Stimulated activated naive CD8-positive, alpha-beta T cell treated with anti-CD3 and anti-CD28 coated beads, Interleukin-15, Interleukin-2, amounts not matched to agents 100 U/mL and 50 U/mL, for 24 hours (primary cell): ENCODE measurements around the gene CEACAM21.

Experiments
- ATAC-seq: fragments of 150-1000 bp; cut with Tn5 transposase; one replicate; pipeline ENCODE4 v1.10.0; 2021
- DNase-seq: peaks from one replicate; pipeline ENCODE4 v3.0.0; 2021

Gene CEACAM21

DNA sequence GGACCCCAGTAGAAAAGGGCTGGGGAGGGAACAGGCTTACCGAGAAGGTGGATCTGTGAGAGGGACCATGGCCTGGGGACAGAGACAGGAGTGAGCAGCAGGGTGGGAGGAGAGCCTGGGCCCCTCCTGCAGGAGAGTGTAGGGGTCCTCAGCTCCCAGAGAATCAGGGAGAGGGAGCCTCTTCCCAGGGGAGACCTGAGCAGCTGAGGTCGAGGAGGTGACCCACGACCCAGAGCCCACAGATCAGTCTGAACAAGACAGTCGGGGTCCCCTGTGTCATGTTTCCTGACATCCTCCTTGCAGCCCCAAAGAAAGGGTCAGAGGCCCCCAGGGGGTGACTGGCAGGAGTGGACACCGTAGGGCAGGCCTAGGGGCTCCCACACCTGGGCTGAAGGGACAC is 44.2 kb downstream of the CEACAM21 start:
- ATAC-seq, result no peak
- DNase-seq, result no peak

- no peak for ATAC-seq
- DNase-seq, result no peak
Observed at GRCh38 chr19:41621226-41621625, 45.3 kb downstream of the CEACAM21 start.

- no peak for ATAC-seq
- no peak for DNase-seq
Observed at GRCh38 chr19:41621654-41622053, 45.7 kb downstream of the CEACAM21 start.

DNA sequence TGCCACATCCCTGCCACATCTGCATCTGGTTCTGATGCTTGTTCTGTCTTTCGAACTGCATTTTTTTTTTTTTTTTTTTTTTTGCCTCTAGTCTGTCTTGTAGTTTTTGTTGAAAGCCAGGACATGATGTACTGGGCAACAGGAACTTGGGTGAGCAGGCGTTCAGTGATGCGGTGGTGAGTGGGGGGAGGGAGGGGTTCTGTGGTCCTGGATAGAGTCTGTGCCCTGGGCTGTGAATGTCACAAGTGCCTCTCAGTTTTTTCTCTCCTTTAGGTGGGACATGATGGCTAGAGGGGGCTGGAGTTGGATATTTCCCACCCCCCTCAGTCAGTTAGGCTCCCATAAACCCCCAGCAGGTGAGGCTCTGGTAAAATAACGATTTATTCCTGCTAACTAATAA is 47.4 kb downstream of the CEACAM21 start:
- no peak for ATAC-seq
- DNase-seq, result no peak

DNA sequence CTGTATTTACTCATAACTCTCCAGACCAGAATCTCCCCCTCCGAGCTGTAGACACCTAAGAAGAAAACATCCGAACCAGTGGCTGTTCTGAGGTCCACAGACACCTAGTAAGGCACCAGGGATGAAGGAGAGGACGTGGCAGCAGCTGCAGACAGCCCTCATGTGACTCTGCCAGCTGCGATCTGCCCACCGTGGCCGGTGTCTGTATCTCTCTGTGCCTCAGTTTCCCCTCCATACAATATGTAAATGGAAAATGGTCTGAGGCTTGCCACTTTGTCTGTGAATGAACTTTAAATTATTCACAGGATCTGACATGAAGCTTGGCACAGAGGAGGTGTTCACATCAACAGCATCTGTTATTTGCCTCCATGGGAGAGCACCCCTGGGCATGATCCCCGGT is 48.5 kb downstream of the CEACAM21 start:
- no peak for ATAC-seq
- DNase-seq, result no peak

DNA sequence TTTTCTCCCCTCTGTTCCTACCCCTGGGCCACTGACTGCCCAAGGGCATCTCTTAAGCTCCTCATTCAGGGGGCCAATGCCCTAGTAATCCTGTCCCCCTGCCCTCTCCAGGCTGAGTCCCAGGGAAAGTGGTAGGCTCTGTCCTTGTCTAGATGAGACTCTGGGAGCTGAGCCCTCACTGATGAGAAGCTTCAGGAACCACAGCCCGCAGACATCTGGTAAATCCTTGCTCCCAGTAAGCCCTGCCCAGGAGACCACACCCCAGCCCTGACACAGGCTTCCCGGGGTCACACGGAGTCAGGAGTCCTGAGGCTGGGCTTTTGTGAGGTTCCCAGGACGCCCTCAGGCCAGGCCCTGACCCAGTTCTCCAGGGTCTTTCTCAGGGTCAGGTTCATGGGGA is 49.0 kb downstream of the CEACAM21 start:
- ATAC-seq, result no peak
- DNase-seq, result no peak

GRCh38 chr19:41626278-41626677 is 50.3 kb downstream of the CEACAM21 start:
- DNase-seq (no peak), ATAC-seq (no peak)

DNA sequence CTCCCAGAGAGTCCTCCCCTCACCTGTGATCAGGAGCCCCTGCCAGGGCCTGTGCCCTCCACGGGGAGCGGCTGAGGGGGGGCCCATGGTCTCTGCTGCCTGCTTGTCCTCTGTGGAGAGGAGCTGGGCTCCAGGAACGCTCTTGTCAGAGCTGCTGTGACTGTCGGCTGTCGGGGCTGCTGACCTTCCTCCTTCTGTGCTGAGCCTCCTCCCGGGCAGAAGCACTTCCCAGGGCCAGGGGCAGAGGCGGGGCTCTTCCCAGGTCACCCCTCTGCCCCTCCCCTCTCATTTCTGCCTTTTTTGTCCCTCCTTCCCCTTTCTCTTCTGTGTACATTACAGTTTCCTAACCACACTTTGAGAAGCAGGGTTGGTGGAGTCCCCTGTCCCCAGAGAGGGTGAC is 50.9 kb downstream of the CEACAM21 start, which contains the start of gene CEACAM4:
CEACAM4 (minus strand) TSS at position 198 of the 400 bp plus-strand sequence; CDS start at position 87, 111 bp downstream.
- ATAC-seq, result no peak
- DNase-seq, result no peak

- no peak for DNase-seq
- no peak for ATAC-seq
Observed at GRCh38 chr19:41627966-41628675, 52.2 kb downstream of the CEACAM21 start.
